ENCODE measurements around the gene HDAC10. TPM values are rescaled to one million over a fixed set of nuclear protein-coding genes. Genes with fewer than 3 reads are reported as not detected.

Gene HDAC10
- total RNA-seq, 4 donors from 2014 or later, result 66.8 to 618 (median 142) TPM

GRCh38 chr22:50204571-50204970 lies 46.5 kb downstream of the HDAC10 start:
- intact Hi-C loops (cut with DNase I; ENCODE audit: low total_unique reads), result no loop called here
- in situ Hi-C loops (cut with MboI; ENCODE audit: low pct_ligation_motif_present in 1 of 4, low pct_unique_long_range_greater_than_20kb in 1 of 4, low sequenced_read_pairs in 3 of 4), result loop anchor here in 1 of 4 donors (10.0 kb wide), 1 partner anchor 60 kb away; no protein-coding TSS in a partner anchor
- Histone ChIP-seq H3K9me3 (no peaks in the 10 kb centered on the region), H3K27me3 (no peaks in the 10 kb centered on the region), H3K4me1 (peaks cover 15 to 26% (median 17%) of the 10 kb centered on the region in 4 donors), H3K27ac (no peak overlapping the region), H3K4me3 (no peak overlapping the region), H3K36me3 (peaks cover 0 to 4% (median 0%) of the 10 kb centered on the region in 4 donors)
- no peak for DNase-seq
- 92 to 98% methylated on average over 5 to 7 of the region's 7 CpGs for WGBS, 2 donors (ENCODE audit: low coverage in 1 of 2)
- TF ChIP-seq EP300 (IDR thresholded peaks at IDR 0.05; ENCODE audit: low read depth), result no peak
- TF ChIP-seq, protein P1, sequence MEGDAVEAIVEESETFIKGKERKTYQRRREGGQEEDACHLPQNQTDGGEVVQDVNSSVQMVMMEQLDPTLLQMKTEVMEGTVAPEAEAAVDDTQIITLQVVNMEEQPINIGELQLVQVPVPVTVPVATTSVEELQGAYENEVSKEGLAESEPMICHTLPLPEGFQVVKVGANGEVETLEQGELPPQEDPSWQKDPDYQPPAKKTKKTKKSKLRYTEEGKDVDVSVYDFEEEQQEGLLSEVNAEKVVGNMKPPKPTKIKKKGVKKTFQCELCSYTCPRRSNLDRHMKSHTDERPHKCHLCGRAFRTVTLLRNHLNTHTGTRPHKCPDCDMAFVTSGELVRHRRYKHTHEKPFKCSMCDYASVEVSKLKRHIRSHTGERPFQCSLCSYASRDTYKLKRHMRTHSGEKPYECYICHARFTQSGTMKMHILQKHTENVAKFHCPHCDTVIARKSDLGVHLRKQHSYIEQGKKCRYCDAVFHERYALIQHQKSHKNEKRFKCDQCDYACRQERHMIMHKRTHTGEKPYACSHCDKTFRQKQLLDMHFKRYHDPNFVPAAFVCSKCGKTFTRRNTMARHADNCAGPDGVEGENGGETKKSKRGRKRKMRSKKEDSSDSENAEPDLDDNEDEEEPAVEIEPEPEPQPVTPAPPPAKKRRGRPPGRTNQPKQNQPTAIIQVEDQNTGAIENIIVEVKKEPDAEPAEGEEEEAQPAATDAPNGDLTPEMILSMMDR (IDR thresholded peaks at IDR 0.05), result no peak

- intact Hi-C loops (cut with DNase I; ENCODE audit: low total_unique reads), result no loop called here
- no peak for DNase-seq
- Histone ChIP-seq H3K27me3 (no peaks in the 10 kb centered on the region), H3K27ac (no peak overlapping the region), H3K4me1 (peaks cover 16 to 28% (median 19%) of the 10 kb centered on the region in 4 donors), H3K4me3 (no peak overlapping the region), H3K36me3 (peaks cover 0 to 4% (median 0%) of the 10 kb centered on the region in 4 donors), H3K9me3 (no peaks in the 10 kb centered on the region)
- in situ Hi-C loops (cut with MboI; ENCODE audit: low pct_ligation_motif_present in 1 of 4, low pct_unique_long_range_greater_than_20kb in 1 of 4, low sequenced_read_pairs in 3 of 4), result loop anchor here in 1 of 4 donors (10.0 kb wide), 1 partner anchor 58 kb away; no protein-coding TSS in a partner anchor
- WGBS, 2 donors (ENCODE audit: low coverage in 1 of 2), result 90 to 93% methylated on average over 1 of the region's 1 CpG
- TF ChIP-seq POLR2A (IDR thresholded peaks at IDR 0.05), result no peak
- no peak for TF ChIP-seq POLR2AphosphoS5 (IDR thresholded peaks at IDR 0.05)
- TF ChIP-seq EP300 (IDR thresholded peaks at IDR 0.05; ENCODE audit: low read depth), result no peak
- TF ChIP-seq, protein P1 (IDR thresholded peaks at IDR 0.05), result no peak
These were observed 47.8 kb downstream of the HDAC10 start for GRCh38 chr22:50203288-50203687.

DNA sequence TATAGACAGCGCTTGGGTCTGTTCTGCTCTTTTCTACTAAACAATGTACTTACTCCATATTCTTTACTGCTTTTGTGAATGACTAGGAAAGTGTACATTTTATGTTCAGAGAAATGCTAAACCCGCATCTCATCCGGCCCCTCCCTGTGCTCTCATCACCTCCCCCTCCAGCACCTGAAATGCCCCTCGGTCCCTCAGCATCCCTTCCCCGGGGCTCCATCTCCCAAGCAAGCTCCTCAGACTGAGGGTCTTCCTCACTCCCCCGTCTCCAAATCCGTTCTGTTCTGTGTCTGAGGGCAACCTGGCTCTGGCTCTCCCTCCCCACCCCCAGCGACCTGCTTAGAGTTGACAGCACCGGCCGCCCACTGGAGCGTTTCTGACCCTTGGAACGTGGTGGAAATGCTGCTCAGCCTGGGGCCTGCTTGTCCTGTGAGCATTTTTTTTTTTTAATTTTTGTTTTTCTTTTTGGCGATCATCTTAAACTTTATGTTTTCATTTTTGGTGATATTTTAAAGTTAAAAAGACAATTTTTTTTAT lies 48.9 kb downstream of the HDAC10 start:
- 68 to 77% methylated on average over 10 to 13 of the region's 13 CpGs for WGBS, 2 donors (ENCODE audit: low coverage in 1 of 2)
- Histone ChIP-seq H3K4me1 (peaks cover 16 to 28% (median 19%) of the 10 kb centered on the region in 4 donors), H3K9me3 (no peaks in the 10 kb centered on the region), H3K36me3 (peaks cover 0 to 1% (median 0%) of the 10 kb centered on the region in 4 donors), H3K27ac (no peak overlapping the region), H3K4me3 (peak overlapping the region in 3 of 4 donors; percentile 83 to 95 (median 93)), H3K27me3 (no peaks in the 10 kb centered on the region)
- in situ Hi-C loops (cut with MboI; ENCODE audit: low pct_ligation_motif_present in 1 of 4, low pct_unique_long_range_greater_than_20kb in 1 of 4, low sequenced_read_pairs in 3 of 4), result loop anchor here in 1 of 4 donors (10.0 kb wide), 1 partner anchor 57 kb away; no protein-coding TSS in a partner anchor
- TF ChIP-seq POLR2AphosphoS5 (IDR thresholded peaks at IDR 0.05) (no peak), EP300 (IDR thresholded peaks at IDR 0.05; ENCODE audit: low read depth) (no peak), POLR2A (IDR thresholded peaks at IDR 0.05) (no peak)
- TF ChIP-seq, protein P1 (IDR thresholded peaks at IDR 0.05), result no peak
- intact Hi-C loops (cut with DNase I; ENCODE audit: low total_unique reads), result no loop called here
- no peak for DNase-seq

- Histone ChIP-seq H3K9me3 (no peaks in the 10 kb centered on the region), H3K4me1 (peaks cover 16 to 24% (median 19%) of the 10 kb centered on the region in 4 donors), H3K27ac (peak overlapping the region; percentile 81 to 88 (median 86)), H3K36me3 (no peaks in the 10 kb centered on the region), H3K4me3 (peak overlapping the region; percentile 62 to 95 (median 88)), H3K27me3 (no peaks in the 10 kb centered on the region)
- no peak for DNase-seq
- in situ Hi-C loops (cut with MboI; ENCODE audit: low pct_ligation_motif_present in 1 of 4, low pct_unique_long_range_greater_than_20kb in 1 of 4, low sequenced_read_pairs in 3 of 4) (loop anchor here in 1 of 4 donors (10.0 kb wide), 1 partner anchor 57 kb away; no protein-coding TSS in a partner anchor), intact Hi-C loops (cut with DNase I; ENCODE audit: low total_unique reads) (no loop called here)
- WGBS, 2 donors (ENCODE audit: low coverage in 1 of 2), result 4% methylated on average over 31 of the region's 115 CpGs; no CpG with 5 or more reads in 1 of the 2 donors
- TF ChIP-seq EP300 (IDR thresholded peaks at IDR 0.05; ENCODE audit: low read depth) (no peak), POLR2AphosphoS5 (IDR thresholded peaks at IDR 0.05) (no peak), POLR2A (IDR thresholded peaks at IDR 0.05) (no peak)
- TF ChIP-seq, protein P1 (IDR thresholded peaks at IDR 0.05), result no peak
These were observed 49.6 kb downstream of the HDAC10 start for GRCh38 chr22:50201191-50202129.
